Hepatocyte (in vitro differentiated cells): ENCODE results near the gene CD3G. TPM values are rescaled to one million over a fixed set of nuclear protein-coding genes. Genes with fewer than 3 reads are reported as not detected.

Experiments used
- DNase-seq: peaks from one replicate; pipeline ENCODE4 v3.0.0-alpha.2; 2016; ENCODE audit warnings: low spot score
- H2AFZ ChIP-seq: fragments of 200-600 bp; sonication (generic); 2 replicates; pipeline ENCODE4 v1.6.0; 2016; ENCODE audit warnings: antibody characterized with exemption, mild to moderate bottlenecking
- H3K27ac ChIP-seq: fragments of 200-600 bp; sonication (generic); 2 replicates; pipeline ENCODE4 v1.5.1; 2016; ENCODE audit warnings: mild to moderate bottlenecking
- H3K27me3 ChIP-seq: fragments of 200-600 bp; sonication (generic); 2 replicates; pipeline ENCODE4 v1.6.1; 2016
- H3K36me3 ChIP-seq: fragments of 200-600 bp; sonication (generic); replicated peaks from 2 replicates; pipeline ENCODE4 v1.5.1; 2016; ENCODE audit warnings: low read depth; ENCODE audit not compliant: insufficient read depth
- H3K4me1 ChIP-seq: fragments of 200-600 bp; sonication (generic); 2 replicates; pipeline ENCODE4 v1.5.1; 2016; ENCODE audit warnings: mild to moderate bottlenecking, moderate library complexity; ENCODE audit not compliant: insufficient read depth
- H3K4me2 ChIP-seq: fragments of 200-600 bp; sonication (generic); 2 replicates; pipeline ENCODE4 v1.6.0; 2016
- H3K4me3 ChIP-seq: fragments of 200-600 bp; sonication (generic); 2 replicates; pipeline ENCODE4 v1.5.1; 2016; ENCODE audit warnings: mild to moderate bottlenecking
- H3K79me2 ChIP-seq: fragments of 200-600 bp; sonication (generic); 2 replicates; pipeline ENCODE4 v1.6.0; 2017; ENCODE audit warnings: mild to moderate bottlenecking
- H3K9me2 ChIP-seq: fragments of 200-600 bp; sonication (generic); replicated peaks from 2 replicates; pipeline ENCODE4 v1.6.0; 2017; ENCODE audit warnings: mild to moderate bottlenecking; ENCODE audit not compliant: insufficient read depth
- H3K9me3 ChIP-seq: fragments of 200-600 bp; sonication (generic); 2 replicates; pipeline ENCODE4 v1.5.1; 2016; ENCODE audit warnings: low read depth, mild to moderate bottlenecking
- H4K20me1 ChIP-seq: fragments of 200-600 bp; sonication (generic); 2 replicates; pipeline ENCODE4 v1.6.0; 2016; ENCODE audit warnings: mild to moderate bottlenecking; ENCODE audit not compliant: insufficient read depth, poor library complexity, severe bottlenecking
- EZH2 ChIP-seq: fragments of 200-600 bp; sonication (generic); IDR thresholded peaks from 2 replicates; pipeline ENCODE4 v1.6.1; 2016; ENCODE audit warnings: antibody characterized with exemption, mild to moderate bottlenecking, borderline replicate concordance
- EZH2phosphoT487 ChIP-seq: fragments of 200-600 bp; sonication (generic); IDR thresholded peaks from one replicate; pipeline ENCODE4 v1.6.1; 2018; ENCODE audit warnings: antibody characterized with exemption, mild to moderate bottlenecking, low read depth, moderate library complexity; ENCODE audit not compliant: unreplicated experiment, severe bottlenecking
- WGBS: methylation state at CpG from one replicate; pipeline ENCODE4 v1.1.6; 2016; ENCODE audit warnings: low lambda C conversion rate; ENCODE audit errors: missing lambda C conversion rate; 5-methylcytosine and 5-hydroxymethylcytosine counted together
- polyA plus RNA-seq: library from polyadenylated mRNA; unstranded; fragments of >200 nt; fragmentation: Nextera tagmentation; extraction: Ambion mirVana; gene quantifications from 2 replicates; pipeline ENCODE4 v1.2.1, GENCODE V29; 2016
- total RNA-seq: library from RNA; depleted of rRNA; stranded (reverse); fragments of >200 nt; gene quantifications from 2 replicates; pipeline ENCODE4 v1.2.3, GENCODE V29; 2014
- TF ChIP-seq, protein P1 (sequence below): fragments of 200-600 bp; sonication (generic); IDR thresholded peaks from 2 replicates; pipeline ENCODE4 v1.5.1; 2016; ENCODE audit warnings: antibody characterized with exemption, mild to moderate bottlenecking; ENCODE audit not compliant: poor library complexity

Gene CD3G
- total and polyA plus RNA-seq, 2 experiments from 2014 or later, result 0.11 to 0.50 TPM

DNA sequence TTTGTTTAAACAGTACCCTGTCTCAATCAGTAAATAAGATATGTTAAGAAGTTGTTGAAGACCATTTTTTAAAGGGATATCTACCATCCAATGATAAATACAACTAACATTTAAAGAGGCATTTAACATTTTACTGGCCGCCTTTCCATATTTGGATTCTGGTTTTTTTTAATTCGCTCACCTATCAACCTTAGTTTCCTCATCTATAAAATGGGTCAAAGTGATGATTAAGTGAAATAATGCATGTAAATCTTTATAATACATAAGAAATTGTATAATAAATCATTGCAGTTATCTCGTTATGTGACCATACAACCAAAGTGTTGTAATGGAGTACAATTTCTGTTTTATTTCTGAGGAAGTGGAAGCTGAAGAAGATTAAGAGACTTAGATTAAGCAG lies 39.5 kb downstream of the CD3G start:
- Histone ChIP-seq H3K4me2 (no peak overlapping the region), H3K9me2 (no peaks in the 10 kb centered on the region), H3K27ac (no peak overlapping the region), H4K20me1 (no peaks in the 10 kb centered on the region), H3K4me3 (no peak overlapping the region), H3K36me3 (no peaks in the 10 kb centered on the region), H3K79me2 (no peaks in the 10 kb centered on the region), H3K4me1 (no peaks in the 10 kb centered on the region), H3K9me3 (no peaks in the 10 kb centered on the region), H2AFZ (no peak overlapping the region), H3K27me3 (no peaks in the 10 kb centered on the region)
- WGBS, result 93% methylated on average over 3 of the region's 3 CpGs
- DNase-seq, result no peak
- TF ChIP-seq EZH2phosphoT487, result no peak

DNA sequence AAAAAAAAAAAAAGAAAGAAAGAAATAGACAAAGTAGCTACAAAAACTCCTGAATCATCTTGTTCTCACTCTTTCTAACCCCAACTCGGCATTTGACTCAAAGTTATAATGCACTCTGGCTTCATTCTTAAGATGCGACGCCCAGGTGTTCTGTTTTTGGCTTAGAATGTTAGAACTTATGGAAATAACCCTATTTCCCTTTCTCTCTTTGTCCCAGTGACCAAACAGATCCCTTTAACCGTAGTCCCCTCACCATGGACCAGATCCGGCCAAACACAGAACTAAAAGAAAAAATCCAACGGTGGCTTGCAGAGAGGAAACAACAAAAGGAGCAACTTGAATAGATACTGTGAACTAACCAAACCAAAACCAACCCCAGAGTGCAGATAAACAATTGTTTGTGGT lies 52.0 kb downstream of the CD3G start:
- Histone ChIP-seq H3K27ac (no peak overlapping the region), H3K9me2 (no peaks in the 10 kb centered on the region), H3K79me2 (no peaks in the 10 kb centered on the region), H3K36me3 (no peaks in the 10 kb centered on the region), H3K4me2 (no peak overlapping the region), H3K27me3 (no peaks in the 10 kb centered on the region), H4K20me1 (no peaks in the 10 kb centered on the region), H3K9me3 (no peaks in the 10 kb centered on the region), H3K4me3 (no peak overlapping the region), H2AFZ (no peak overlapping the region), H3K4me1 (no peaks in the 10 kb centered on the region)
- 98% methylated on average over 6 of the region's 6 CpGs for WGBS
- no peak for TF ChIP-seq EZH2
- TF ChIP-seq EZH2phosphoT487, result no peak
- TF ChIP-seq, protein P1, sequence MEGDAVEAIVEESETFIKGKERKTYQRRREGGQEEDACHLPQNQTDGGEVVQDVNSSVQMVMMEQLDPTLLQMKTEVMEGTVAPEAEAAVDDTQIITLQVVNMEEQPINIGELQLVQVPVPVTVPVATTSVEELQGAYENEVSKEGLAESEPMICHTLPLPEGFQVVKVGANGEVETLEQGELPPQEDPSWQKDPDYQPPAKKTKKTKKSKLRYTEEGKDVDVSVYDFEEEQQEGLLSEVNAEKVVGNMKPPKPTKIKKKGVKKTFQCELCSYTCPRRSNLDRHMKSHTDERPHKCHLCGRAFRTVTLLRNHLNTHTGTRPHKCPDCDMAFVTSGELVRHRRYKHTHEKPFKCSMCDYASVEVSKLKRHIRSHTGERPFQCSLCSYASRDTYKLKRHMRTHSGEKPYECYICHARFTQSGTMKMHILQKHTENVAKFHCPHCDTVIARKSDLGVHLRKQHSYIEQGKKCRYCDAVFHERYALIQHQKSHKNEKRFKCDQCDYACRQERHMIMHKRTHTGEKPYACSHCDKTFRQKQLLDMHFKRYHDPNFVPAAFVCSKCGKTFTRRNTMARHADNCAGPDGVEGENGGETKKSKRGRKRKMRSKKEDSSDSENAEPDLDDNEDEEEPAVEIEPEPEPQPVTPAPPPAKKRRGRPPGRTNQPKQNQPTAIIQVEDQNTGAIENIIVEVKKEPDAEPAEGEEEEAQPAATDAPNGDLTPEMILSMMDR, result no peak
- DNase-seq, result no peak

DNA sequence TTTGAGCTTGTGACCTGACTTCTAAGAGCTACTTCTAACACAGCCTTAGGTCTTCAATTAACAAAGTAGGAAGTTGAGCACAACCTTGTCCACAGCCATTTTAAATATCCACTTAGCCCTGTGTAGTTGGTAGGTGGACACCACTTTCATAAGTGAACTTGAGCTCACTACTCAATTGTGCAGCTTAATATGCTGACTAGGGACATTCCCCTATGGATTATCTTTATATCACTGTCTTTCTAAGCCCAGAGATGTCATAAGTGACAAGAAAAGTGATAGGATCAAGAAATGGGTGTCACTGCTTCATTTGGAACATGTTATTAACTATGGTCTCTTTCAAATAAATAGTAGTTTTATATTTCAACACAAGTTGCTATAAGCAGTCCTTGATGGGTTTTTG lies 53.3 kb downstream of the CD3G start:
- Histone ChIP-seq H2AFZ (no peak overlapping the region), H3K27me3 (no peaks in the 10 kb centered on the region), H3K4me1 (no peaks in the 10 kb centered on the region), H4K20me1 (no peaks in the 10 kb centered on the region), H3K9me2 (no peaks in the 10 kb centered on the region), H3K79me2 (peaks cover 10% of the 10 kb centered on the region), H3K27ac (no peak overlapping the region), H3K4me2 (no peak overlapping the region), H3K9me3 (no peaks in the 10 kb centered on the region), H3K36me3 (no peaks in the 10 kb centered on the region), H3K4me3 (no peak overlapping the region)
- TF ChIP-seq, protein P1, result no peak
- TF ChIP-seq EZH2, result no peak
- TF ChIP-seq EZH2phosphoT487, result no peak
- DNase-seq, result no peak

DNA sequence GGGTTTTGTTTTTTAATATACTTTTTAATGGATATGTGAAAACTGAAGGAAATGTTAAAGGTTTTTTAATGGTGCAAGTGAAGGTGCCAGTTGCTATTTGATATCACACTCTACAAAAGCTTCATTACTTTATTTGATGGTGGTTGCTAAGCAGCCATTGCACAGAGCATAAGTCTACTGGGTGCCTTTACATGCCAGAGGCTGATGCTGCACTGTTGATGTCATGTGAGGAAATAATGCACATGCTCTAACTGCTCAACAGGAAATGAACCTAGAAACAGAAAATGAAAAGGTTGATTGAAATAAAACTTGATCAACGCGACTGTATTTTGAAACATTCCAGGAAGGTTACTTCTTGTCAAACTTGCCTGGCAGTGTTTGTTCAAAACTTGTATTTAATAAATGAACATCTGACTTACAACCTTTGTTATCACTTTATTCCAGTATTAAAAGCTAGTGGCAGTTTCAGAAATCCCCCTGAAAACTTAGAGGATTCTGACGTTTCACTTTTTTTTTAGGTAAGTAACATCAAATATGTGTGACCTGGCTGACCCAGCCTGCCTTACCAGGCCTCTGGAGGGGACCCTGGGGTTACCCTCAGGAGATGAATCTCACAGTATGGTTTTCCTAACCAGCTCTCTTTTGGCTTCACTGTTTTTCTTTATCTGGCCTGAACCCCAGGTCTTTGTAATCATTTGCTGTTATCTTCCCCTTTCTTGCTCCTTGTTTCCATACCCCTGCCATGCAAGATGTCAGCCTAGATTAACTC lies 54.8 kb downstream of the CD3G start:
- Histone ChIP-seq H3K4me2 (no peak overlapping the region), H3K4me1 (peaks cover 11% of the 10 kb centered on the region), H3K79me2 (peaks cover 25% of the 10 kb centered on the region), H3K27me3 (no peaks in the 10 kb centered on the region), H3K36me3 (no peaks in the 10 kb centered on the region), H3K27ac (no peak overlapping the region), H2AFZ (no peak overlapping the region), H4K20me1 (peaks cover 11% of the 10 kb centered on the region), H3K4me3 (no peak overlapping the region), H3K9me2 (no peaks in the 10 kb centered on the region), H3K9me3 (no peaks in the 10 kb centered on the region)
- 78% methylated on average over 3 of the region's 3 CpGs for WGBS
- DNase-seq, result no peak
- TF ChIP-seq, protein P1, result no peak
- TF ChIP-seq EZH2phosphoT487, result no peak
- no peak for TF ChIP-seq EZH2
